Astrocyte of the cerebellum (primary cell): Measurements from ENCODE around the gene TRAPPC2L.
"Not testable (repeated sequence)": the region's sequence is repeated elsewhere in the genome, so short reads cannot be mapped to it uniquely, and the experiment has no call there.

ENCODE experiments used
- DNase-seq: peaks from one replicate; pipeline ENCODE4 v3.0.0-alpha.2; 2011; ENCODE audit warnings: low read depth
- H3K4me3 ChIP-seq: 2 replicates; pipeline ENCODE4 v1.5.1; 2011; ENCODE audit warnings: mild to moderate bottlenecking, low read depth, low read length, moderate library complexity
- in situ Hi-C: cut with HindIII; loops from 2 replicates; pipeline ENCODE4 v1.10.0; 2017; ENCODE audit warnings: low sequenced_read_pairs
- TF ChIP-seq, protein P1 (sequence below): IDR thresholded peaks from 2 replicates; pipeline ENCODE4 v1.5.1; 2012; ENCODE audit warnings: low read length, low read depth, moderate library complexity, mild to moderate bottlenecking; ENCODE audit errors: missing control alignments

Gene TRAPPC2L

DNA sequence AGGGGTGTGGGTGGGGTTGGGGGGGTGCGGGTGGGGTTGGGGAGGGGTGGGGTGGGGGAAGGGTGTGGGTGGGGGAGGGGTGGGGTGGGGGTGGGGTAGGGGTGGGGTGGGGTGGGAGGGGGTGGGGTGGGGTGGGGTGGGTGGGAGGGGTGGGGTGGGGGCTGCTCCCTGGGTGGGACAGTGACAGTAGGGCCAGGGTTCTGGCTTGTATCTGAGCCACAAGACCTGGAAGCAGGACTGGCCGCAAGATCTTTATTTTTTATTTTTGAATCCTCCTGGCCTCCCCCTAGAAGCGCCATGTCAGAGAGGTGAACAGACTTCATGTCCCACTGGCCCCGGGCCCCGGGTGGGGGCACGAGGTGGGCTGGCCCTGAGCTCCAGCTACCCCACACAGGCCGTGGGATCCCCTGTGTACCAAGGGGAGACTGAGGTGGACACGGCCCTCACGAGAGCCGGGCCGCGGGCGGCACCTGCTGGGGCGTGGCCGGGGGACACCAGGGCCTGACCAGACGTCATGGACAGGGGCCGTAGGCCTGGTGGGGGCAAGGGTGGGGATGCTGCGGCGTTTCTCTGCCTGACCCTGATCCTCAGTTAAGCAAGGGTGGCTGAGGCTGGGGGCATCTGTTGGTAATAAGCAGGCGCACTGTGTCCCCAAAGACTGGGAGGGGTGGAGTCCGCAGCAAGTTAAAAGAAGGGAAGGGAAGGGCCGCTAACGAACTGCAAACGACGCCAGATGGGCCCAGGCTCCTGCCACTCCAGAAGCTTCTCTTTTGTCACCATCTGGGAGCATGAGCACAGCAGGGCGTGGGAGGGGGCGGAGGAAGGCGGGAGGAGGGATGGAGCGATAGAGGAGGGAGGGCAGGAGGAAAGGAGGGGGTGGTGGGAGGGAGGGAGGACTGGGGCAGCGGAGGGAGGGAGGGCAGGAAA, 31.8 kb downstream of the TRAPPC2L start:
- DNase-seq, result no peak
- TF ChIP-seq, protein P1, sequence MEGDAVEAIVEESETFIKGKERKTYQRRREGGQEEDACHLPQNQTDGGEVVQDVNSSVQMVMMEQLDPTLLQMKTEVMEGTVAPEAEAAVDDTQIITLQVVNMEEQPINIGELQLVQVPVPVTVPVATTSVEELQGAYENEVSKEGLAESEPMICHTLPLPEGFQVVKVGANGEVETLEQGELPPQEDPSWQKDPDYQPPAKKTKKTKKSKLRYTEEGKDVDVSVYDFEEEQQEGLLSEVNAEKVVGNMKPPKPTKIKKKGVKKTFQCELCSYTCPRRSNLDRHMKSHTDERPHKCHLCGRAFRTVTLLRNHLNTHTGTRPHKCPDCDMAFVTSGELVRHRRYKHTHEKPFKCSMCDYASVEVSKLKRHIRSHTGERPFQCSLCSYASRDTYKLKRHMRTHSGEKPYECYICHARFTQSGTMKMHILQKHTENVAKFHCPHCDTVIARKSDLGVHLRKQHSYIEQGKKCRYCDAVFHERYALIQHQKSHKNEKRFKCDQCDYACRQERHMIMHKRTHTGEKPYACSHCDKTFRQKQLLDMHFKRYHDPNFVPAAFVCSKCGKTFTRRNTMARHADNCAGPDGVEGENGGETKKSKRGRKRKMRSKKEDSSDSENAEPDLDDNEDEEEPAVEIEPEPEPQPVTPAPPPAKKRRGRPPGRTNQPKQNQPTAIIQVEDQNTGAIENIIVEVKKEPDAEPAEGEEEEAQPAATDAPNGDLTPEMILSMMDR, result no peak
- no peak overlapping the region for H3K4me3 ChIP-seq
- in situ Hi-C loops, result no loop called here

DNA sequence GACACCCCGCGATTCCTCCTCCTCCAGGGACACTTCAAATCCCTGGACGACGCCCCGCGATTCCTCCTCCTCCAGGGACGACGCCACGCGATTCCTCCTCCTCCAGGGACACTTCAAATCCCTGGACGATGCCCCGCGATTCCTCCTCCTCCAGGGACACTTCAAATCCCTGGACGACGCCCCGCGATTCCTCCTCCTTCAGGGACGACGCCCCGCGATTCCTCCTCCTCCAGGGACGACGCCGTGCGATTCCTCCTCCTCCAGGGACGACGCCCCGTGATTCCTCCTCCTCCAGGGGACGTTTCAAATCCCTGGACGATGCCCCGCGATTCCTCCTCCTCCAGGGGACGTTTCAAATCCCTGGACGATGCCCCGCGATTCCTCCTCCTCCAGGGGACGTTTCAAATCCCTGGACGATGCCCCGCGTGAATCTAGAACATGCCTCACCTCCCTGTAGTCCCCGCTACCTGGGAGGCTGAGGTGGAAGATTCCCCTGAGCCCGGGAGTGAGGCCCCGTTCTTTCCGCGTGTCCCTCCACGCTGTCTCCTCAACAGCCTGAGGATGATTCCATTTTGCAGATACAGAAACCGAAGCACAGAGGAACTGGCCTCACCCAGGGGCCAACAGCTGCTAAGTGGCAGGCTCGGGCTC, 32.9 kb downstream of the TRAPPC2L start:
- in situ Hi-C loops, DNase-seq, H3K4me3 ChIP-seq: not testable (repeated sequence)

DNA sequence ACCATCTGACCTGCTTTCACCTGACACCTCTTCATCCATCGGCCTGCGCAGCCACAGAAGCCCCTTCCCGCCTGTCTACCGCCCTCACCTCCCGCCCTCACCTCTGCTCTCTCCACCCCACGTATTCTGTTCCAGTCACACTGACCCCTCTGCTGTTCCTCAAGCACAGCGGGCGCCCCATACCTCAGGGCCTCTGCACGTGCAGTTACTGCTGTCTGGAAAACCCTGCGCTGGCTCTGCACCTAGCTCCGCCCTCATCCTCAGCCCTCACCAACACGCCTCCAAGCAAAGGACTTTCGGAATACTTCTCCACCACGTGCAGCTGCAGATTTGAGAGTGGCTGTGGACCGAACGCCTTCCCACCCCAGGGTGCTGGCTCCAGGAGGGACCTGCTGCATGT, 34.2 kb downstream of the TRAPPC2L start:
- in situ Hi-C loops, result no loop called here
- no peak overlapping the region for H3K4me3 ChIP-seq

GRCh38 chr16:88892065-88892464, 35.1 kb downstream of the TRAPPC2L start:
- TF ChIP-seq, protein P1, result no peak
- no peak for DNase-seq
- in situ Hi-C loops, result no loop called here
- no peak overlapping the region for H3K4me3 ChIP-seq

More for the DNA sequence above, 34.2 kb downstream of the TRAPPC2L start:
- no peak for DNase-seq
- TF ChIP-seq, protein P1, result no peak

DNA sequence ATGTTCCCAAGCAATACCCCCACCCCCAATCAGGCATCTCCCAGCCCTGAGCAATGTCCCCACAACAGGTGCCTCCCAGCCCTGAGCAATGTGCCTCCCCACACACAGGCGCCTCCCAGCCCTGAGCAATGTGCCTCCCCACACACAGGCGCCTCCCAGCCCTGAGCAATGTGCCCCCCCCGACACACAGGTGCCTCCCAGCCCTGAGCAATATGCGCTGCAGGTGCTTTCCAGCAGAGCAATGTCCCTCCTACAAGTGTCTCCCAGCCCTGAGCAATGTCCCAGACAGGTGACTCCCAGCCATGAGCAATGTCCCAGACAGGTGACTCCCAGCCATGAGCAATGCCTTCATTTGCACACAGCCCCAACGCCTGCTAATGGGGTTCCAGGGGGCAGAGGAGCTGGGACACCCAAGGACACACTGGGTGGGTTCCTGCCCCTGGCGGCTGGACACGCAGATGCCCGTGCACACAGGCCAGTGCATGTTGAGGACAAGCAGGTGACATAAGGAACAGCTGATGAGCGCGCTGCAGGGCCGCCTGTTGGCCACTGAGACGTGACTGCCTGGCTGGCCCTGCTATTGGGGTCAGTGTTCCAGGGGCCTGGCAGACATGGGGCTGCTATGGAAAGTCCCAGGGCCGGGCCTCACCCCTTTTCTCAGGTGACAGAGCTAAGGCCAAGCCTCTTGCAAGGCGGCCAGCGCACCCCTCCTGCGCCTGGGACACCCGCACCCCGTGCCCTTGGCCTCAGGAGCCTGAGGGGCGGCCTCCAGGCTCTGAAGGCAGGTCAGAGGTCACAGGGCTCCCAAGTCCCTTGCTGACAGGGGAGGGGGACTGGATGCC, 36.4 kb downstream of the TRAPPC2L start:
- in situ Hi-C loops, result no loop called here
- DNase-seq, result no peak
- TF ChIP-seq, protein P1, result no peak
- no peak overlapping the region for H3K4me3 ChIP-seq

DNA sequence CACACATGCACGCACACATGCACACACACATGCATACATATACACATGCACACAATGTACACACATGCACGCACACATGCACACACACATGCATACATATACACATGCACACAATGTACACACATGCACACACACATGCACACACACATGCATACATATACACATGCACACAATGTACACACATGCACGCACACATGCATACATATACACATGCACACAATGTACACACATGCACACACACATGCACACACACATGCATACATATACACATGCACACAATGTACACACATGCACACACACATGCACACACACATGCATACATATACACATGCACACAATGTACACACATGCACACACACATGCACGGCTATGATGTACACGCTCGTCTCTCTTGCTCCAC, 37.3 kb downstream of the TRAPPC2L start:
- H3K4me3 ChIP-seq, in situ Hi-C loops, DNase-seq: not testable (repeated sequence)

DNA sequence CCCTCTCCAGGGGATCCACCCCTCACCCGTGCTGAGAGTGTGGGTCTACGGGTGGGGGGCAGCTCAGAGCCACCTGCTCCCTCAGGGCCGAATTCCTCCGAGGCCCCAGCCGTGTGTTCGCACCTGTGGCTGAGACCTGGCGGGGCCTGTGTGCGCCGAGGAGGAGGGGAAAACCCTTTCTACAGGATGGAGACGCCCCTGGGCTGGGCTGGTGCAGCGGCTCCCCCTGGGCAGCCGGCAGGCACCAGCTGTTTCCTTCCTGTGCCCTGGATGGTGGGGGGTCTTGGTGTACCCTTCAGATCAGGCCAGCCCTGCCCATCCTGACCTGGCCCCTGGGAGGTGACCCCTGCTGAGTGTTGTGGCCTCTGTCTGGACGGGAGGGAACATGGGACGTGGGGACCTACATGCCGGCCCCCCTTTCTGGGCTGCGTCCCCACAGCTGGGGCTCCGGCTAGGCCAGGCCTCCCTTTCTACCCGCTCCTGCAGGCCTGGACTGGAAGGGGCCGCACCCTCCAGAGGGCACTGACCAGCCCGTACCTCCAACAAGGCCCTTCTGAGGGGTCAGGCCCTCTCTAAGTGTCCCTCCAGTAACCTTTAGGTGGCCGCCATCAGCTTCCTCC, 37.9 kb downstream of the TRAPPC2L start:
- no peak overlapping the region for H3K4me3 ChIP-seq
- no peak for DNase-seq
- in situ Hi-C loops, result no loop called here
- TF ChIP-seq, protein P1, result no peak
